ENCODE results near the gene NMNAT3.

The NMNAT3 gene

GRCh38 chr3:139671863-139672646, 5.7 kb downstream of the NMNAT3 start:
- H3K4me2 ChIP-seq (ENCODE audit: low read length) = no peak overlapping the region
- H3K27ac ChIP-seq (ENCODE audit: low read length) = no peak overlapping the region
- H2AFZ ChIP-seq (ENCODE audit: low read depth, low read length) = no peak overlapping the region
- peaks cover 13% of the 10 kb centered on the region for H3K27me3 ChIP-seq (ENCODE audit: low read depth, low read length)
- H4K20me1 ChIP-seq (ENCODE audit: insufficient read depth, low read length) = no peaks in the 10 kb centered on the region
- TF ChIP-seq CTCF (IDR thresholded peaks at IDR 0.05; ENCODE audit: low read depth, low read length) = no peak
- TF ChIP-seq EZH2phosphoT487 (IDR thresholded peaks at IDR 0.05; ENCODE audit: low read depth) = no peak
- H3K4me1 ChIP-seq (ENCODE audit: low read length) = no peaks in the 10 kb centered on the region
- H3K9ac ChIP-seq (ENCODE audit: low read length) = no peak overlapping the region
- H3K79me2 ChIP-seq (ENCODE audit: low read length) = no peaks in the 10 kb centered on the region
- no peaks in the 10 kb centered on the region for H3K9me3 ChIP-seq (ENCODE audit: insufficient read depth, low read length)
- no peaks in the 10 kb centered on the region for H3K36me3 ChIP-seq (replicated peaks; ENCODE audit: low read depth, low read length)
- no peak overlapping the region for H3K4me3 ChIP-seq (ENCODE audit: low read length)

- H3K79me2 ChIP-seq (ENCODE audit: low read length) = no peaks in the 10 kb centered on the region
- no peak overlapping the region for H2AFZ ChIP-seq (ENCODE audit: low read depth, low read length)
- peaks cover 13% of the 10 kb centered on the region for H3K27me3 ChIP-seq (ENCODE audit: low read depth, low read length)
- H3K9me3 ChIP-seq (ENCODE audit: insufficient read depth, low read length) = no peaks in the 10 kb centered on the region
- no peaks in the 10 kb centered on the region for H3K36me3 ChIP-seq (replicated peaks; ENCODE audit: low read depth, low read length)
- H3K27ac ChIP-seq (ENCODE audit: low read length) = no peak overlapping the region
- no peak overlapping the region for H3K4me2 ChIP-seq (ENCODE audit: low read length)
- H3K9ac ChIP-seq (ENCODE audit: low read length) = no peak overlapping the region
- TF ChIP-seq EZH2phosphoT487 (IDR thresholded peaks at IDR 0.05; ENCODE audit: low read depth) (no peak), CTCF (IDR thresholded peaks at IDR 0.05; ENCODE audit: low read depth, low read length) (no peak)
- no peaks in the 10 kb centered on the region for H3K4me1 ChIP-seq (ENCODE audit: low read length)
- no peaks in the 10 kb centered on the region for H4K20me1 ChIP-seq (ENCODE audit: insufficient read depth, low read length)
- H3K4me3 ChIP-seq (ENCODE audit: low read length) = no peak overlapping the region
Observed at GRCh38 chr3:139671107-139671506, 6.7 kb downstream of the NMNAT3 start.

GRCh38 chr3:139670196-139670595, 7.6 kb downstream of the NMNAT3 start:
- peaks cover 13% of the 10 kb centered on the region for H3K27me3 ChIP-seq (ENCODE audit: low read depth, low read length)
- H3K4me1 ChIP-seq (ENCODE audit: low read length) = no peaks in the 10 kb centered on the region
- H3K4me2 ChIP-seq (ENCODE audit: low read length) = no peak overlapping the region
- no peak overlapping the region for H3K9ac ChIP-seq (ENCODE audit: low read length)
- H4K20me1 ChIP-seq (ENCODE audit: insufficient read depth, low read length) = no peaks in the 10 kb centered on the region
- H3K9me3 ChIP-seq (ENCODE audit: insufficient read depth, low read length) = no peaks in the 10 kb centered on the region
- no peak overlapping the region for H3K27ac ChIP-seq (ENCODE audit: low read length)
- TF ChIP-seq CTCF (IDR thresholded peaks at IDR 0.05; ENCODE audit: low read depth, low read length) = no peak
- TF ChIP-seq EZH2phosphoT487 (IDR thresholded peaks at IDR 0.05; ENCODE audit: low read depth) = no peak
- H3K79me2 ChIP-seq (ENCODE audit: low read length) = no peaks in the 10 kb centered on the region
- H2AFZ ChIP-seq (ENCODE audit: low read depth, low read length) = no peak overlapping the region
- H3K36me3 ChIP-seq (replicated peaks; ENCODE audit: low read depth, low read length) = no peaks in the 10 kb centered on the region
- H3K4me3 ChIP-seq (ENCODE audit: low read length) = no peak overlapping the region

- TF ChIP-seq EZH2phosphoT487 (IDR thresholded peaks at IDR 0.05; ENCODE audit: low read depth) (no peak), CTCF (IDR thresholded peaks at IDR 0.05; ENCODE audit: low read depth, low read length) (no peak)
- Histone ChIP-seq H3K27ac (ENCODE audit: low read length) (no peak overlapping the region), H3K9ac (ENCODE audit: low read length) (no peak overlapping the region), H3K79me2 (ENCODE audit: low read length) (no peaks in the 10 kb centered on the region), H3K9me3 (ENCODE audit: insufficient read depth, low read length) (no peaks in the 10 kb centered on the region), H4K20me1 (ENCODE audit: insufficient read depth, low read length) (no peaks in the 10 kb centered on the region), H3K4me1 (ENCODE audit: low read length) (no peaks in the 10 kb centered on the region), H3K27me3 (ENCODE audit: low read depth, low read length) (peaks cover 13% of the 10 kb centered on the region), H2AFZ (ENCODE audit: low read depth, low read length) (no peak overlapping the region), H3K36me3 (replicated peaks; ENCODE audit: low read depth, low read length) (no peaks in the 10 kb centered on the region), H3K4me2 (ENCODE audit: low read length) (no peak overlapping the region), H3K4me3 (ENCODE audit: low read length) (no peak overlapping the region)
Observed at GRCh38 chr3:139668332-139668731, 9.4 kb downstream of the NMNAT3 start.

Measured in OCI-LY3 (cell line).